Spleen (tissue), 11 donors: ENCODE results near the gene PPP2R3A. TPM values are rescaled to one million over a fixed set of nuclear protein-coding genes. Genes with fewer than 3 reads are reported as not detected.

ENCODE experiments used
- DNase-seq: peaks from one replicate; pipeline ENCODE4 v3.0.0-alpha.2; 2020
- H3K27ac ChIP-seq, 8 donors: fragments of 200-600 bp; sonication (generic) in 7 of 8; 1 replicate in 4 of 8; 2 replicates in 4 of 8; pipeline versions ENCODE4 v1.5.0 to v1.8.0; 2016 to 2021; ENCODE audit warnings: inconsistent platforms in 4 of 8, mild to moderate bottlenecking in 4 of 8, moderate library complexity in 1 of 8
- H3K27me3 ChIP-seq, 7 donors: fragments of 200-600 bp; sonication (generic) in 6 of 7; replicated peaks in 1 of 7; 1 replicate in 4 of 7; 2 replicates in 3 of 7; pipeline versions ENCODE4 v1.5.0 to v1.8.0; 2016 to 2021; ENCODE audit warnings: inconsistent platforms in 3 of 7, mild to moderate bottlenecking in 1 of 7
- H3K36me3 ChIP-seq, 6 donors: fragments of 200-600 bp; sonication (generic) in 5 of 6; 1 replicate in 4 of 6; 2 replicates in 2 of 6; pipeline versions ENCODE4 v1.5.0 to v1.8.0; 2016 to 2021; ENCODE audit warnings: inconsistent platforms in 2 of 6
- H3K4me1 ChIP-seq, 6 donors: fragments of 200-600 bp; sonication (generic) in 5 of 6; 1 replicate in 3 of 6; 2 replicates in 3 of 6; pipeline versions ENCODE4 v1.5.0 to v1.8.0; 2016 to 2021; ENCODE audit warnings: inconsistent platforms in 3 of 6
- H3K4me3 ChIP-seq, 8 donors: fragments of 200-600 bp; sonication (generic) in 7 of 8; 1 replicate in 4 of 8; 2 replicates in 4 of 8; pipeline versions ENCODE4 v1.5.0 to v1.8.0; 2016 to 2021; ENCODE audit warnings: inconsistent platforms in 4 of 8, mild to moderate bottlenecking in 4 of 8, moderate library complexity in 2 of 8
- H3K9me3 ChIP-seq, 8 donors: fragments of 200-600 bp; sonication (generic) in 7 of 8; 1 replicate in 4 of 8; 2 replicates in 4 of 8; pipeline versions ENCODE4 v1.5.0 to v1.8.0; 2016 to 2021; ENCODE audit warnings: inconsistent platforms in 4 of 8
- POLR2A ChIP-seq, 3 donors: fragments of 450-650 bp; IDR thresholded peaks; one replicate each; pipeline ENCODE4 v1.5.1; 2017; ENCODE audit warnings: antibody characterized with exemption in 3 of 3, mild to moderate bottlenecking in 1 of 3
- POLR2AphosphoS5 ChIP-seq, 3 donors: sonication (generic); formaldehyde crosslinking; IDR thresholded peaks; one replicate each; pipeline ENCODE4 v1.5.1; 2017; ENCODE audit warnings: antibody characterized with exemption in 3 of 3
- WGBS, 5 donors: extraction: QIAGEN DNeasy Blood & Tissue Kit in 3 of 5; methylation state at CpG; one replicate each; pipeline versions ENCODE4 v1.1.5 to v1.1.7; 2013 to 2018; 5-methylcytosine and 5-hydroxymethylcytosine counted together
- intact Hi-C: fragments of 100-400 bp; cut with DNase I; formaldehyde crosslinking; loops from one replicate; pipeline ENCODE4 v1.15.0; 2023; ENCODE audit warnings: low total_unique reads
- polyA plus RNA-seq, 3 donors: library from polyadenylated mRNA; stranded (reverse); fragments of 200-250 nt; gene quantifications; one replicate each; pipeline ENCODE4 v1.2.1, GENCODE V29; 2013
- total RNA-seq, 7 donors: library from RNA; depleted of rRNA in 3 of 7; stranded (reverse); fragments of >200 nt in 3 of 7; fragmentation: NEBNext Ultra II Directional in 4 of 7; extraction: Animal tissue kit (Norgen Biotek cat#: 25700) in 4 of 7; gene quantifications; one replicate each; pipeline versions ENCODE4 v1.1.0 to v1.2.1, GENCODE V29; 2016 to 2021
- TF ChIP-seq, protein P1 (sequence below), 11 experiments: fragments of 200-600 bp in 7 of 11; fragments of 450-650 bp in 4 of 11; sonication (generic) in 4 of 11; IDR thresholded peaks in 8 of 11; conservative IDR thresholded peaks in 3 of 11; 1 replicate in 7 of 11; 2 replicates in 4 of 11; pipeline versions ENCODE4 v1.4.0 to v1.8.0; 2016 to 2021; ENCODE audit warnings: antibody characterized with exemption in 11 of 11, inconsistent platforms in 4 of 11, mild to moderate bottlenecking in 1 of 11
- donor health status: healthy with polysubstance abuse.
- donor health status: DM: no; HTN: no; CAD: no; lungs with moderate emphysema.
- donor health status: DM: no; HTN: no; CAD: no.
- donor health status: Bipolar disorder and iron deficiency.
- donor health status: healthy.
- donor health status: DM: no; HTN: no; CAD: no.
- donor health status: DM: yes; HTN: yes; CAD: no.

Gene PPP2R3A
- total and polyA plus RNA-seq, 10 donors: 0.24 to 5.9 (median 3.1) TPM

DNA sequence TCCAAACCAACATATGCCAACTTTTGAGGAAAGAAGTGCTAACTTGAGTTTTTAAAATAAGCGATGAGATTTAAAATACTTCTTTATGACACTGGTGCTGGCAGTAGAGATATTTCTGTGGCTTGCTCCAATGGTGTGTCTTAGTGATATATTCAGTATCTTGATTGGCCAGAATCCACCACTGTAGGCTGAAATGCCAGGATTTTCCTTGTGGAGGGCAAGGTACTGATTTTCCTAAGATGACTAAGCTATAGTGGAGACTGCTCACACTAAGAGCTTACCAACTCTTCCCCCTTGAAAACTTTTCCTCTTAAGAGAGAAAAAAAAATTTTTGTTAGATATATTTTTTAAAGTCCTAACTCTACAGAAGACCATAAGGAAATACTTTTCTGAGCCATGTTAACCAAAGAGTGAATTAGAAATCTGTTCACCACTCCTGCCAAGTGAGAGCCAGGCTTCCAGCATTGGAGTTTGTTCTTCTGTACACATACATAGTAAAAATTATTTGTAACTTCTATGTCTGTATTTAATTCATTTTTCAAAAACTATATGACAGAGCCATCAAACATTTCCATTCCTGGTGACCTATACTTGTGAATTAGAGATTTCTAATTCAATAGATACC, 109.1 kb downstream of the PPP2R3A start:
- 93 to 100% (median 97%) methylated on average over 1 of the region's 1 CpG for WGBS, 5 donors
- H3K9me3 ChIP-seq: no peaks in the 10 kb centered on the region
- no peak for DNase-seq
- H3K4me3 ChIP-seq: no peak overlapping the region
- no peaks in the 10 kb centered on the region for H3K36me3 ChIP-seq
- no peaks in the 10 kb centered on the region for H3K27me3 ChIP-seq
- intact Hi-C loops: loop anchor here (5.0 to 10.0 kb wide), 4 partner anchors 173 to 938 kb away; partner anchors contain the start of gene STAG1
- H3K4me1 ChIP-seq: peaks cover 0 to 17% (median 1%) of the 10 kb centered on the region in 6 donors
- no peak for TF ChIP-seq POLR2AphosphoS5 (IDR thresholded peaks at IDR 0.05)
- TF ChIP-seq, protein P1, sequence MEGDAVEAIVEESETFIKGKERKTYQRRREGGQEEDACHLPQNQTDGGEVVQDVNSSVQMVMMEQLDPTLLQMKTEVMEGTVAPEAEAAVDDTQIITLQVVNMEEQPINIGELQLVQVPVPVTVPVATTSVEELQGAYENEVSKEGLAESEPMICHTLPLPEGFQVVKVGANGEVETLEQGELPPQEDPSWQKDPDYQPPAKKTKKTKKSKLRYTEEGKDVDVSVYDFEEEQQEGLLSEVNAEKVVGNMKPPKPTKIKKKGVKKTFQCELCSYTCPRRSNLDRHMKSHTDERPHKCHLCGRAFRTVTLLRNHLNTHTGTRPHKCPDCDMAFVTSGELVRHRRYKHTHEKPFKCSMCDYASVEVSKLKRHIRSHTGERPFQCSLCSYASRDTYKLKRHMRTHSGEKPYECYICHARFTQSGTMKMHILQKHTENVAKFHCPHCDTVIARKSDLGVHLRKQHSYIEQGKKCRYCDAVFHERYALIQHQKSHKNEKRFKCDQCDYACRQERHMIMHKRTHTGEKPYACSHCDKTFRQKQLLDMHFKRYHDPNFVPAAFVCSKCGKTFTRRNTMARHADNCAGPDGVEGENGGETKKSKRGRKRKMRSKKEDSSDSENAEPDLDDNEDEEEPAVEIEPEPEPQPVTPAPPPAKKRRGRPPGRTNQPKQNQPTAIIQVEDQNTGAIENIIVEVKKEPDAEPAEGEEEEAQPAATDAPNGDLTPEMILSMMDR (IDR thresholded peaks at IDR 0.05 in 8 of 11, conservative IDR thresholded peaks at IDR 0.05 in 3 of 11): no peak
- no peak for TF ChIP-seq POLR2A (IDR thresholded peaks at IDR 0.05)
- H3K27ac ChIP-seq: no peak overlapping the region

DNA sequence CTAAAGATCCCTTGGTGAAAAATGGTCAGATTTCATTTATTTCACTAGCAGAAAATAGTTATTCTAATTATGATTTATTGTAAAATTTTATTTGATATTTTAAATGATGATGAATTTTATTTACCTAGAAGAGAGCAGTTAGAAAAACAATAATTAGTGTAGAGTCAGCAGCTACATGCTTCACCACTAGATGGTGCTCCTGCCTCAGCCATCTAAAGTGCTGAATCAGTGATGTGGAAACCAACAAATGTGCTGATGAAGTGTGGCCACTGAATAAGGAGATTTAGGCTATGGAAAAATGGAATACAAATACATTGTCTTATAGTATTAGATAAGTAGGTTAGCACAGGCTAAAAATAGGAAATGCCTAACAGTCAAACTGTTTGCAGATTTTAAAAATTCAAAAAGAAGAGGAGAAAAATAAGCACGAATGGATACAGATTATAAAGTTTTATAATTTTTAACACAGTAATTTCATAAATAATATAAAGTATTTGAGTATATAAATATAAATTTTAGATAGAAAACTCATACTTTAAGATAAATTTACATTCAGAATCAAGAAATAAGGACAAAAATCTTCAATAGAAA, 109.8 kb downstream of the PPP2R3A start:
- DNase-seq: no peak
- Histone ChIP-seq H3K9me3 (no peaks in the 10 kb centered on the region), H3K27me3 (no peaks in the 10 kb centered on the region), H3K4me3 (no peak overlapping the region), H3K36me3 (no peaks in the 10 kb centered on the region), H3K27ac (peak overlapping the region in 1 of 8 donors; percentile 11), H3K4me1 (peaks cover 0 to 17% (median 1%) of the 10 kb centered on the region in 6 donors)
- no peak for TF ChIP-seq POLR2A (IDR thresholded peaks at IDR 0.05)
- TF ChIP-seq POLR2AphosphoS5 (IDR thresholded peaks at IDR 0.05): peak in 1 of 3 donors; percentile 85
- TF ChIP-seq, protein P1 (IDR thresholded peaks at IDR 0.05 in 8 of 11, conservative IDR thresholded peaks at IDR 0.05 in 3 of 11): peak; percentile 74 to 96 (median 91)
- intact Hi-C loops: loop anchor here (5.0 to 10.0 kb wide), 4 partner anchors 172 to 937 kb away; partner anchors contain the start of gene STAG1
- WGBS, 5 donors: 90 to 98% (median 96%) methylated on average over 1 of the region's 1 CpG

GRCh38 chr3:136075811-136076210, 110.3 kb downstream of the PPP2R3A start:
- H3K27ac ChIP-seq: peak overlapping the region in 1 of 8 donors; percentile 11
- no peaks in the 10 kb centered on the region for H3K36me3 ChIP-seq
- H3K9me3 ChIP-seq: no peaks in the 10 kb centered on the region
- H3K4me3 ChIP-seq: no peak overlapping the region
- TF ChIP-seq POLR2A (IDR thresholded peaks at IDR 0.05): no peak
- TF ChIP-seq POLR2AphosphoS5 (IDR thresholded peaks at IDR 0.05): no peak
- TF ChIP-seq, protein P1 (IDR thresholded peaks at IDR 0.05 in 8 of 11, conservative IDR thresholded peaks at IDR 0.05 in 3 of 11): no peak
- no peak for DNase-seq
- H3K27me3 ChIP-seq: no peaks in the 10 kb centered on the region
- intact Hi-C loops: loop anchor here (5.0 to 10.0 kb wide), 4 partner anchors 171 to 936 kb away; partner anchors contain the start of gene STAG1
- H3K4me1 ChIP-seq: peaks cover 0 to 17% (median 1%) of the 10 kb centered on the region in 6 donors
- 41 to 69% (median 51%) methylated on average over 3 of the region's 3 CpGs for WGBS, 5 donors
